GM21423 (cell line): Measurements from ENCODE around the gene ALDH7A1.
"Not testable (repeated sequence)": the region's sequence is repeated elsewhere in the genome, so short reads cannot be mapped to it uniquely, and the experiment has no call there.

ENCODE experiments used
- ATAC-seq: cut with Tn5 transposase; IDR thresholded peaks from one replicate; pipeline ENCODE4 v1.9.1; 2021; ENCODE audit warnings: mild to moderate bottlenecking, moderate library complexity; ENCODE audit not compliant: unreplicated experiment

The ALDH7A1 gene

DNA sequence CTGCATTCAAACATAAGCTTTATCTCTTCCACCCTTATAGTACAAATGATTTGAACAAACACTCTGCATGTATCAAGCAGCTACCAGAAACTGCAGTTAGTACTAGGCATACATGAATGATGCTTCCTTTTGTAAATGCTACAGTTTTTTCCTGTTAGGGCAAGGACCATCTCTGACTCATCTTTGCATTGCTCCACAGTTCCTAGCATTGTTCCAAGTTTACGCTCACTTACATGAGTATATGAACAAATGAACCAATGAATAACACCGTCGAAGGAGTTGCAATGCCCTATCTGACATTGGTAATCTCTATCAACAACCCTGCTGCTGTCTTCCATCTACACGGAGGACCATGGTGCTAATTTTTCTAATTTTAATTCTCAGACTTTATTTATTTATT, 2.1 kb upstream of the ALDH7A1 start:
- ATAC-seq: no peak

DNA sequence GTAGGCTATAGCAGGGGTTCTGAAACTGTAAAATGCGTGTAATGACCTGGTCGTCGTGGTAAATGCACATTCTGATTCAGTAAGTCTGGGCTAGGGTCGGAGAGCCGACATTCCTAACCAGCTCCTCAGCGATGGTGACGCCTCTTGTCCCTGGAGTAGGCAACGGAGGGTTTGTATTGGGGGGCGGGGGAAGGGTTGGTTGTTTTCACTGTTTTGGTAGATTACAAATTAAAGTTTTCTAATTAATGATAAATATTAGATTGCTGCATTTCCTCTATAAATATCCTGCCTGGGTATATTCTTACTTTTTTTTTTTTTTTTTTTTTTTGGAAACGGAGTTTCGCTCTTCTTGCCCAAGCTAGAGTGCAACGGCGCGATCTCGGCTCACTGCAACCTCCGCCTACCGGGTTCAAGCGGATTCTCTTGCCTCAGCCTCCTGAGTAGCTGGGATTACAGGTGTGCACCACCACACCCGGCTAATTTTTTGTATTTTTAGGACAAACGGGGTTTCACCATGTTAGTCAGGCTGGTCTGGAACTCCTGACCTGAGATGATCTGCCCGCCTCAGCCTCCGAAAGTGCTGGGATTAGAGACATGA, 566 bp upstream of the ALDH7A1 start:
- peak; percentile 21 for ATAC-seq

DNA sequence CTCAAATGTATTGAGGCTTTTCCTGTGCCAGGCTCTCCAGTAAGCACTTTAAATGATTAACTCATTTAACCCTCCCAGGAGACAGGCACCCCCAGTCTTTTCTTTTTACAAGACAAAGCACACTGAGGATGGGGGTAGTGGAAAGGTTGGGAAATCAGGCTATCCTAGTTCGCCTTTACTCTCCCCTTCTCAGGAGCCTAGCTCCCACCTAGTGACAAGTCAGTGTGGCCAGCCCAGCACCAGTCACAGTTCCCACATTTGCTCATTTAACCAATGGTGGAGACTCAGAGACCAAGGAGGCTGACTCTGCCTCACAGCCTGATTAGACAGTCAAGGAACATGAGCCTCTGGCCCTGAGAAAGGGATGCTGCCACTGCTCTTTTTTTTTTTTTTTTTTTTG, 3.5 kb downstream of the ALDH7A1 start:
- ATAC-seq: no peak

DNA sequence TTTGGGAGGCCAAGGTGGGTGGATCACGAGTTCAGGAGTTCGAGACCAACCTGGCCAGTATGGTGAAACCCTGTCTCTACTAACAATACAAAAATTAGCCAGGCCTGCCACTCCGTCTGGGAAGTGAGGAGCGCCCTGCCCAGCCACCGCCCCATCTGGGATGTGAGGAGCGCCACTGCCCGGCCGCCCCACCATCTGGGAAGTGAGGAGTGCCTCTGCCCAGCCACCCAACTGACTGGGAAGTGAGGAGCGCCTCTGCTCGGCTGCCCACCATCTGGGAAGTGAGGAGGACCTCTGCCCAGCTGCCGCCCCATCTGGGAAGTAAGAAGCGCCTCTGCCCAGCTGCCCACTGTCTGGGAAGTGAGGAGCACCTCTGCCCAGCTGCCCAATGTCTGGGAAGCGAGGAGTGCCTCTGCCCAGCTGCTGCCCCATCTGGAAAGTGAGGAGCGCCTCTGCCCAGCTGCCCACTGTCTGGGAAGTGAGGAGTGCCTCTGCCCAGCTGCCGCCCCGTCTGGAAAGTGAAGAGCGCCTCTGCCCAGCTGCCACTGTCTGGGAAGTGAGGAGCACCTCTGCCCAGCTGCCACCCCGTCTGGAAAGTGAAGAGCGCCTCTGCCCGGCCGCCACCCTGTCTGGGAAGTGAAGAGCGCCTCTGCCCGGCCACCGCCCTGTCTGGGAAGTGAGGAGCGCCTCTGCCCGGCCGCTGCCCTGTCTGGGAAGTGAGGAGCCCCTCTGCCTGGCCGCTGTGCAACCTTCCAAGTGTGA, 5.3 kb downstream of the ALDH7A1 start:
- no peak for ATAC-seq

DNA sequence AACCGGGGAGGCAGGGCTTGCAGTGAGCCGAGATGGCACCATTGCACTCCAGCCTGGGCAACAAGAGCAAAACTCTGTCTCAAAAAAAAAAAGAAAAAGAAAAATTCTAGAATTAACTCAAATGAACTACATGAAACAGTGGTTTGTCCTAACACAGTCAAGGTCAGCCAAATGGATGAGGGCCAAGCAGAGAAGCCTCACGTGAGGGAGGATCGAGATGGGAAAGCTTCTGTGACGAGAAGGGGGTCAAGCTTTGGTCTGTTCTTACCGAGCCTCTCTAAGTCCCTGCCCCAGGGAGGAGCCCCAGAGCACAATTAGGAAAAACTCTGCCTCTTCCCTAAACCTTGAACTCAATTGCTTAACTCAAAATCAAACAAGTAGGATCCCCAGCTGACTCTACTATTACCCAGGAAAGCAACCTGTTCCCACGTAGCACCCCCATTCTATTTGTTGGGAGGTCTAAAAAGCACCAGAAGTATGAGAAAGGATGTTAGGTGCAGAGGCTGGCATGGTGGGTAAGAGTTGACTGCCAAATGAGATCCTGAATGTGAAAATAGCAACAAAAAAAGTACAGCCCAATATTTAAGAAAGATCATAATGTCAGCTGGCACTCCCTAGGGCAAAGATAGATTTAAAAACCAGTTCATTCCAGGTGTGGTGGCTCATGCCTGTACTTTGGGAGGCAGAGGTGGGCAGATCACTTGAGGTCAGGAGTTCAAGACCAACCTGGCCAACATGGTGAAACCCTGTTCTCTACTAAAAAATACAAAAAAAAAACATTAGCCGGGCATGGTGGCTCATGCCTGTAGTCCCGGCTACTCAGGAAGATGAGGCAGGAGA, 7.2 kb downstream of the ALDH7A1 start:
- ATAC-seq: no peak

DNA sequence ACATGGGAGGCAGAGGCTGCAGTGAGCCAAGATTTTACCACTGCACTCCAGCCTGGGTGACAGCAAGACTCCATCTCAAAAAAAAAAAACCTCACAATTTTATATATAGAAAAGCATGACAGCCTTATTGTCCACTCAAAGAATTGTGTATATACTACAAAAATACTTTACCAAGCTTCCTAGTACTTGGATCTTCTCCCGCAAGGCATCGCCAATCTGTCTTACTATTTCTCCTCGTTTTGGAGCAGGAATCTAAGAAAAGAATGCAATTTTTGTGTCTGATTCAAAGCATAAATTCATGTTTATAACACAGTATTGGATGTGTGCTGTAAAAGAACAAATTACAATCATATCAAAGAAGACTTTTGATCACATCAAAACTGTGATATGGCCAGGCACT, 11.3 kb downstream of the ALDH7A1 start:
- no peak for ATAC-seq

DNA sequence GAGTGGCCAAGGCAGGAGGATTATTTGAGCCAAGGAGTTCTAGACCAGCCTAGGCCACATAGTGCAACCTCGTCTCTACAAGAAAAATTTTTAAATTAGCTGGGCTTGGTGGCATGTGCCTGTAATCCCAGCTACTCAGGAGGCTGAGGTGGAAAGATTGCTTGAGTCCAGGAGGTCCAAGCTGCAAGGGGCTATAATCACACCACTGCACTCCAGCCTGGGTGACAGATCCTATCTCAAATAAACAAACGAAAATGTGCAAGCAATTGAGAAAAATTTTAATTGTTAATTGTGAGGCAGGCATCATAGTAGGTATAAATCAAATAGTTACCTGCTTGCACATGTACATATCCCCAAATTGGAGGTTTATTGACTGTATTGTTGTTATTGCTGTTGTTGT, 15.3 kb downstream of the ALDH7A1 start:
- ATAC-seq: no peak

DNA sequence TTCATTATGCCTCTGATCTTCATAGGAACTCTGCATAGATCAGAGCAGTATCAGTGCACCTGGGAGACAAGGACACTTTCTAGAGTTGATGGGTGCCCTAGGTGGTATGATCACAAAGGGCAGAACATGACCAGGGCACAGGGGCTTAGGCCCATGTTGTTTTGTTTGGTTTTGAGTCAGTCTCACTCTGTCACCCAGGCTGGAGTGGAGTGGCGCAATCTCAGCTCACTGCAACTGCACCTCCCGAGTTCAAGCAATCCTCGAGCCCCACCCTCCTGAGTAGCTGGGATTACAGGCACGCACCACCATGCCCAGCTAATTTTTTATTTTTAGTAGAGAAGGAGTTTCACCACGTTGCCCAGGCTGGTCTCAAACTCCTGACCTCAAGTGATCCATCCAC, 17.6 kb downstream of the ALDH7A1 start:
- ATAC-seq: no peak

DNA sequence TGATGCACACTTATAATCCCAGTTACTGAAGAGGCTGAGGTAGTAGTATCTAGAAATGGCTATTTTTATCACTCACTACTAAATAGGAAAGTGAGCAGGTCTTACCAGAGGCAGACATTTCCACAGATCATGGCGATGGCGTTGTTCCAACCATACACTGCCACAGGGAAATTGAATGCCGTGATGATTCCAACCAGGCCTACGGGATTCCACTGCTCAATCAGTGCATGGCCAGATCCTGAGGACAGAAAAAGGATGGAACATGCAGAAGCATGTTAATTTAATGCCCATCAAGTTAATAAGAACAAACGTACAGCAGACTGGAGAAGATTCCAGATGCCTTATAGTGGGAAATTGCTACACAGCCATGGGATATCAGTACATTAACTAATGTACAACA, 18.0 kb downstream of the ALDH7A1 start:
- ATAC-seq: no peak

DNA sequence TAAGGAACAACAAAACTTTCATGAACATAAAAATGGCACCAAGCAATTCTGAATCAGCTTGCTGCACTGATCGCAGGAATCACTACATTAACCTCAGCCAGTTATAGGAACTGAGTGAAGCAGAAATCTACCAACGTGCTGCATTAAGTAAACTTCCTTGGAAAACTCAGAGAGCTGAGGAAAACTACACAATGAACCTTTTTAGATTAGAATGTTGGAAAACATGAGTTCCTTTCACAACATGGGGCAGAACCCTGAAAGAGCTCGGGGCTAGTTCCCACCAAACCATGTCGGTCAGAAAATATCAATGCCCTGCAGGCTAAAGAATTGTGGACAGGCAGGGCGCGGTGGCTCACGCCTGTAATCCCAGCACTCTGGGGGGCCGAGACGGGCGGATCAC, 19.4 kb downstream of the ALDH7A1 start:
- no peak for ATAC-seq

DNA sequence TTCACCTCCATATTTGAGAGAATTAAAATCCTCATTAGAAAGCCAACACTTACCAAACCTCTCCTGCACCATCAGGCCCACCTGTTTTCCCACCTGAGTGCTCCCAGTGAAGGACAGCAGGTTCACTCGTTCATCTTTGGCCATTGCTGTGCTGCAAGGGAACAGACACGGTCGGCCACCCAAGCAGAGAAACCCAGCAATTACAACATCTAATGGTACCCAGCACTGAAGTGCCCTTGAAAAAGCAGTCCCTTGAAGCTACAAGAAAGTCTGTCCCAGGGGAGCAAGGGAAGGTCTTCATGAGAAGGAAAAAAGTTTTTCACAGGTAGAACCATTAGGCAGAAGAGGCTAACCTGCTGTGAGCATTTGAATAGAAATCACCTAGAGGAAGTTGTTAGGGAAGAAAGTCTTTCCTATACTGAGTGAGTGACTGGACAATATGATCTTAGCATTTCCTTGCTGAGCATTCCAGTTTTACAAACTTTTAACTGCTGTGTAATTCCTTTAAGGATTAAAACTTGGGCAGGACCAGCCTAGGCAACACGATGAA, 26.7 kb downstream of the ALDH7A1 start:
- no peak for ATAC-seq

DNA sequence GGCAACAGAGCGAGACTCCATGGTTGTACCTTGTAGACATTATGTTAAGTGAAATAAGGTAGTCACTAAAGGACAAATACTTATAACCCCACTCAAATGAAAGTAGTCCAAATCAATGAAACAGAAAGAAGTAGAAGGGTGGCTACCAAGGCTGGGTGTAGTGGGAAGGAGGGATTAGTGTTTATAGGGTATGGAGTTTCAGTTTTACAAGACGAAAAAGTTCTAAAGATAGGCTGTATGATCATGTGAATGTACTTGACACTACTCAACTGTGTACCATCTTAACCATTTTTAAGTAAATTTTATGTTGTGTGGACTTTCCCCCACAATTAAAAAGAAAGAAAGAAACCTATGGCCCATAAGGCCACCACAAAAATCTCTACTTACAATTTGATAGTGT, 32.2 kb downstream of the ALDH7A1 start:
- ATAC-seq: peak; percentile 92

DNA sequence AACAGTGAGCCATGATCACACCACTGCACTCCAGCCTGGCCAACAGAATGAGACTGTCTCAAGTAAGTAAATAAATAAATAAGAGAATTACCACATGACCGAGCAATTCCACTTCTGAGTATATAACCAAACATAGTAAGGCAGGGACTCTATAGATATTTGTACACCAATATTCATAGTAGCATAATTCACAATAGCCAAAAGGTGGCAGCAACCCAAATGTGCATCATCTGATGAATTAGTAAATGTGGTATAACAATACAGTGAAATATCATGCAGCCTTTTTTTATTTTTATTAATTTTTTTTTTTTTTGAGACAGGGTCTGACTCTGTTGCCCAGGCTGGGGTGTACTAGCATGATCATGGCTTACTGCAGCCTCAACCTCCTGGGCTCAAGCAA, 33.1 kb downstream of the ALDH7A1 start:
- no peak for ATAC-seq

DNA sequence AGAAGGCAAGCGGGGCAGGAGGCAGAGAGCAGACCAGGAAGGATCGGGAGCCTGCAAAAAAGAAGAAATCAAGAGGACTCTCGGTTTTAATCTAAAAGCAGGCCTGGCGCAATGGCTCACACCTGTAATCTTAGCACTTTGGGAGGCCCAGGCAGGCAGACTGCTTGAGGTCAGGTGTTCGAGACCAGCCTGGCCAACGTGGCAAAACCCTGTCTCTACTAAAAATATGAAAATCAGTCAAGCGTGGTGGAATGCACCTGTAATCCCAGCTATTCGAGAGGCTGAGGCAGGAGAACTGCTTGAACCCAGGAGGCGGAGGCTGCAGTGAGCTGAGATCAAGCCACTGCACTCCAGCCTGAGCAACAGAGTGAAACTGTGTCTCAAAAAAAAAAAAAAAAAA, 39.9 kb downstream of the ALDH7A1 start:
- not testable (repeated sequence) for ATAC-seq

DNA sequence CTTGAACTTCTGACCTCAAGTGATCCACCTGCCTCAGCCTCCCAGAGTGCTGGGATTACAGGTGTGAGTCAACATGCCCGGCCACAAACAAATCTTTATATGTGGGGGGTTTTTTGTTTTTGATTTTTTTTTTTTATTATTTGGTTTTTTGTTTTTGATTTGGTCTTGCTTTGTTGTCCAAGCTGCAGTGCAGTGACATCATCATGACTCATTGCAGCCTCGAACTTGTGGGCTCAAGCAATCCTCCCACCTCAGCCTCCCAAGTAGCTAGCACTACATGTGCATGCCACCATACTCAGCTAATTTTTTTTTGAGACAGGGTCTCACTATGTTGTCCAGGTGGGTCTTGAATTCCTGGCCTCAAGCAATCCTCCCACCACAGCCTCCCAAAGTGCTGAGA, 42.4 kb downstream of the ALDH7A1 start:
- ATAC-seq: no peak

DNA sequence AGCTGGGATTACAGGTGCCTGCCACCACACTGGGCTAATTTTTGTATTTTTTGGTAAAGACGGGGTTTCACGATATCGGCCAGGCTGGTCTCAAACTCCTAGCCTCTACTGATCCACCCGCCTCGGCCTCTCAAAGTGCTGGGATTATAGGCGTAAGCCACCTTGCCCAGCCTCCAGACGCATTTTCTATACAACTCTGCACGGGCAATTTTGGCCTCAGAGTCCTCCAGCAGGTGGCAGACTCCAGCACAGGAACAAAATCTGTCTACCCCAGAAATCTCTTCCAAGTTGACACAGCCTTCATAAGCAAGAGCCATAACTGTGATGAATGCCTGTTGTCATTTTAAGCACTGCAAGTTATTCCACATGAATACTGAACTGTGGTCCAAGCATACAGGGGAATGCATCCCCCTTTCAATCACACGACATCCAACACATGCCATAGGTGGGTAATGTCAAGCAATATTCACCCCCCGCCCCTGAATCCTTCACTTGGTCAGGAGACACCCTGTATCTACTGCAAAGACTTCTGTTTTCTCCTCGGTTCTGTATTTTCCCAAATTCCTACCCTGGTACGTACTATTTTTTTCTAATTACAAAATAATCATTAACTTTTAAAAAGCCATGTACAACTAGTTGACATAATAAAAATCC, 50.8 kb downstream of the ALDH7A1 start:
- ATAC-seq: peak; percentile 52

DNA sequence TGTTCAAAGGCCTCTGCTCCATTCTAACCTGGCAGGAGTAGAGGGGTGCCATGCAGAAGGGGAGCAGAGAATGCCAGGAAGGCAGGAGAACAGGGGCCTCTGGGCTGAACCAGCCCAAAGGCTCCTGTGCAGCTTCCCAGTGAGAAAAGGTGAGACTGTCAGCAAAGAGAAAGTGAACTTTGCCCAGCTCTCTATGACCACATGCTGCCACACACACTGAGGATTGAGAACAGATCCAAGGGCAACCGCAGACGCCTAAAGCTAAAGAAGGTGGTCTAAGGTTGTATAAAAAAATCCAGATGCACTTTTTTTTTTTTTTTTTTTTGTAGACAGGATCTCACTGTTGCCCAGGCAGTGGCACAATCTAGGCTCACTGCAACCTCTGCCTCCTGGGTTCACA, 51.4 kb downstream of the ALDH7A1 start:
- ATAC-seq: no peak

DNA sequence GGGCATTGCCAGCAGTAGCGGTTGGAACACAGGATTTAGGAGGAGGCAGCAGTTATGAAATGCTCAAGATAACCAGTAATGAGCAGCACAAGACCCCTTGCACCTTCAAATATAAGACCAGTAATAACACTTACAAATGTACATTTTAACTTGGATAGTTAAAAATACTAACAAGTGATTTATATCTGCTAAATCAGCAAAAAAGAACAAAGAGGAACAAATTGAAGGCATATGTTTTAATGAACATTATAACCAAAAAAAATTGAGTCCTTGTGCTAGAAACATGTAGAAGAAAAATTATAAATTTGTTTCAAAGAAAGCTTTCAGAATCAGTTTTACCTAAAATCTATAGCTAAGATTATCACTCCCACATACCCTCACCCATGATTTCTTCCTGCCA, 52.0 kb downstream of the ALDH7A1 start:
- no peak for ATAC-seq

DNA sequence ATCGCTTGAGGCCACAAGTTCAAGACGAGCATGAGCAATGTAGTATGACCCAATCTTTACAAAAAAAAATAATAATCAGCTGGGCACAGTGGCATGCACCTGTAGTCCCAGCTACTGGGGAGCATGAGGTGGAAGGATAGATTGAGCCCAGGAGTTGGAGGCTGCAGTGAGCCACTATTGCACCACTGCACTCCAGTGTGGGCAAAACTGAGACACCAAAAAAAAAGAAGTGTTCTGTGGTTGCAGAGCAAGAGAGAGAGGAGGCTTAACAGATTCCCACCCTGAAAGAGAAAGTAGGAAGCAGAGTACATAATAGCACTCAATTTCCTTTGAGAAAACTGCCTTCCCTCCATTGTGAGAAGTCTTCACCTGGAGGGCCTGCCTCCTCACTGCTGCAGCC, 52.6 kb downstream of the ALDH7A1 start:
- ATAC-seq: peak; percentile 51

DNA sequence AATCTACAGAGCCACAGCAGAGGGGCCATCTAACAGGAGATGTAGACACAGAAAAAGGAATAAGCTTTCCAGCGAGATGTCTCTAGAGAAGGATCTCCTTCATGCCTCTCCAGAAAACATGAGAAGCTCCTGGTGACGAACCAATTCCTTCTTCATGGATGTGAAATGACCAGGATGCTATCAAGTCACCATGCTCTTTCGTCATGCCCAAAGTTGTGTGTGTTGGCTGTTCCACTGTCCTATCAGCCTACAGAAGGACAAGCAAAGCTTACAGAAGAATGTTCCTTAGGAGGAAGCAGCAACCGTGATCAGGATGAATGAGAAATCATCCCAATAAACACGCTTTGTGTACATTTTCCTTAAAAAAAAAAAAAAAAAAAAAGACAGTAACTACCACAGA, 54.4 kb downstream of the ALDH7A1 start:
- ATAC-seq: no peak

DNA sequence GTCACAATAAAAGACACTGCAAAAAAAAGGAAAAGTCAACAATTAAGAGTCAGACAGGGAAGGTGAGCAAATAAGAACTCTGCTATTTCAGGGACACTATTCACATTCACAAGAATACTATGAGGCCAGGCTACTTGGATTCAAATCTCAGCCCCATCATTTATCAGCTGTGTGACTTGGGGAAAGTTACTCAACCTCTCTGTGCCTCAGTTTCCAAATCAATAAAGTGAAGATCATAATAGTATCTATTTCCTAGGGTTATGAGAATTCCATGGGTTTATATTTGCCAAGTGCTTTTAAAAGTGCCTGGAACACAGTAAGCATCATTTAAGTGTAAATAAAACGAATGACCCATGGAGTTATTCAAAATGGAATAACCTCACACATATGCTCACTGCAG, 56.4 kb downstream of the ALDH7A1 start:
- ATAC-seq: no peak
